HG02571 (cell line): ENCODE measurements around the gene VARS2.

Experiments used
- ATAC-seq: cut with Tn5 transposase; IDR thresholded peaks from one replicate; pipeline ENCODE4 v1.9.1; 2021; ENCODE audit warnings: mild to moderate bottlenecking, moderate library complexity; ENCODE audit not compliant: unreplicated experiment

VARS2 gene

GRCh38 chr6:30884521-30885480 lies 29.2 kb upstream of the VARS2 start:
- no peak for ATAC-seq

GRCh38 chr6:30885481-30885998 lies 28.5 kb upstream of the VARS2 start:
- ATAC-seq = no peak

DNA sequence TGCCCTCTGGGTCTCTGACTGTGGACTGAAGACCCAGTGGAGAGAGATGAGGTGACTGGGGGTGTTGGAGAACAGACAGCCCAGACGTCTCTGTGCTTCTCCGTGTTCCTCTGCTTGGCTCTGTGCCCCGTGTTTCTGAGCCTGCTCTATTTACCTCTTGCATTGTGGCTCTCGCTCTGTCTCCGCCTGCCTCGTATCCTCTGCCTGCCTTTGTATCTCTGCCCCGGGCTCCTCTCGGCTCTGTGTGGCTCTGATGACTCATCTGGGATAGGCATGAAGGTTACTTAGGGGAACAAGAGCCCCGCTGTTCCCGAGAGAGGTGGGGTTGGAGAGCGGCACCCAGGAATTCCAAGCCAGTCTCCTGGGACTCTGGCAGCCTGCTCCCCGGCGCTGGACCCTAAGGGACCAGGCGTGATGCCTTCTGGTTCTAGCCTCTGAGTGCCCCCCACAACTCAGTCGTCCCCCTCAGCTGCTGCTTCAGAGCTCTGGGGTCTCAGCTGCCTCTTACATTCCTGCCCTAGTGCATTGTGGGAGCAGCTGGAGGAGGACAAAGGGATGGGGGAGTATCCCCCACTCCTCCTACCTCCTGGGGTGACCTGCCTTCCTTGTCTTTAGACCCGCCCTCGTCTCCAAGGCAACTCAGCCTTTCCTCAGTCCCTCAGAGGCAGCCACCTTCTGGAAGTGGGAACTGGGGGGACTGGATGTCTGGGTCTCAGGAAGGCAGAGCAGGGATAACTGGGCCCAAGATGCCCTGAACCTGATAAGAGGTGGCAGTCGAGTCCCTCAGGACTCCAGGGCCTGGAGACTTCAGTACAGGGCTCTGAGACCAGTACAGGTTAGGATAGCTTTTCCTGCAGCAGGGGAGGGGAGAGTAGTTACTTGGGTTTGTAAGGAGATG lies 27.8 kb upstream of the VARS2 start:
- no peak for ATAC-seq

GRCh38 chr6:30886897-30887255 lies 27.2 kb upstream of the VARS2 start:
- no peak for ATAC-seq

DNA sequence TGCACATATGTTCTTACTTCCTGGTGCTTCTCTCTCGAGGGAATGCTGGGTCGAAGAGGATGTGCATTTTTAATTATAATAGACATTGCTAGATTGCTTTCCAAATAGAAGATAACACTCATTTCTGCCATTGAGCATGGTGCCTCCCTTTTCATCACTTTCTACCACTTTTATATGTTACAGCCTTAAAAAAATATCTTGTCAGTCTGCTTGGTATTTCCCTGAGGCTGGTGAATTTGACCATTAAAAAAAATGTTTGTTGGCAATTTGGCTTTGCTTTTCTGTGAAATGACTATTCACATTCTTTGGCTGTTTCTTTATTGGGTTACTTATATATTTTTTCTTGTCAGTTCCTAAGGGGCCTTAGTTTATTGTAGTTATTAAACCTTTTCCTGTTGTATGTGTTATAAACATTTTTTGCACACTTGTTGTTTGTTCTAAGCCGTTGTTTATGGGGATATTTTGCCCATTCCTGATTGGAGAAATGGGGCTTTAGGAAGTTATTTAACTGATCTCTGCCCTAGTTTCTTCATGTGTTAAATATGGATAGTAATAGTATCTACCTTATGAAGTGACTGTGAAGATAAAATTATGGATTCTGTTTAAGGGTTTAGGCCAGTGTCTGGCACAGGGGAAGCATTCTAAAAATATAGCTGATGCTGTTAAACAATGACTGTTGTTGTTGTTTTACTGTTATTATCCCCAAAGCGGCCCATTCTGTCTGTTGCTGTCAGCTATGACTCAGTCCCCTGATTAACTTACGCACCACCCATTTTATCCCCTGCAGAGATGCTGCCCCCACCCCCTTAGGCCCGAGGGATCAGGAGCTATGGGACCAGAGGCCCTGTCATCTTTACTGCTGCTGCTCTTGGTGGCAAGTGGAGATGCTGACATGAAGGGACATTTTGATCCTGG lies 25.9 kb upstream of the VARS2 start:
- no peak for ATAC-seq

- ATAC-seq = no peak
Measured at GRCh38 chr6:30888816-30889495, 25.1 kb upstream of the VARS2 start.

DNA sequence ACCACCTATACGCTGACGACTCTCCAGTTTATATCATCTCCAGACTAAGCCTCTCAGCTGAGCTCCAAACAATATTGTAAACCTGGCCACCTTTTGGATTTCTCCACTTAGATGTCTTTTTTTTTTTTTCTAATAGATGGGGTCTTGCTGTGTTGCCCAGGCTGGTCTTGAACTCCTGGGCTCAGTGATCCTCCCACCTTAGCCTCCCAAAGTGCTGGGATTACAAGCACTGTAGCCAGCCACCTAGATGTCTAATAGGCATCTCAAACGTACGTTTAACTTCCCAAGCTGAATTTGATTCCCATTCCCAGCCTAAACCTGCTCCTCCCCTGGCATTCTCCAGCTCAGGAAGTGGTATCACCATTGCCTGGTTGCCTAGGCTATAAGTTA lies 24.5 kb upstream of the VARS2 start:
- no peak for ATAC-seq

GRCh38 chr6:30889921-30890645 lies 24.0 kb upstream of the VARS2 start:
- ATAC-seq = no peak

- ATAC-seq = no peak
Measured at GRCh38 chr6:30890646-30891449, 23.2 kb upstream of the VARS2 start.

DNA sequence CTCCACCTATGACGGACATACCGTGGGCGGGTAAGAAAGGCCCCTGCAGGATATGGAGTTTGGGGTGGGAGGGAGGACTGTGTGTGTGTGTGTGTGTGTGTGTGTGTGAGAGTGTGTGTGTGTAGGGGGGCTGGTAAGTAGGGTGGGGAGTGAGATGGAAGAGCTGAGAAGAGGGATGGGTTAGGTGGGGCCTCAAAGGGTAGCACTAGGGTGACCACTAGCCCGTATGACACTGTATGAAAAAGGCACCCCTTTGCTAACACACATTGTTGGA lies 22.7 kb upstream of the VARS2 start:
- no peak for ATAC-seq

DNA sequence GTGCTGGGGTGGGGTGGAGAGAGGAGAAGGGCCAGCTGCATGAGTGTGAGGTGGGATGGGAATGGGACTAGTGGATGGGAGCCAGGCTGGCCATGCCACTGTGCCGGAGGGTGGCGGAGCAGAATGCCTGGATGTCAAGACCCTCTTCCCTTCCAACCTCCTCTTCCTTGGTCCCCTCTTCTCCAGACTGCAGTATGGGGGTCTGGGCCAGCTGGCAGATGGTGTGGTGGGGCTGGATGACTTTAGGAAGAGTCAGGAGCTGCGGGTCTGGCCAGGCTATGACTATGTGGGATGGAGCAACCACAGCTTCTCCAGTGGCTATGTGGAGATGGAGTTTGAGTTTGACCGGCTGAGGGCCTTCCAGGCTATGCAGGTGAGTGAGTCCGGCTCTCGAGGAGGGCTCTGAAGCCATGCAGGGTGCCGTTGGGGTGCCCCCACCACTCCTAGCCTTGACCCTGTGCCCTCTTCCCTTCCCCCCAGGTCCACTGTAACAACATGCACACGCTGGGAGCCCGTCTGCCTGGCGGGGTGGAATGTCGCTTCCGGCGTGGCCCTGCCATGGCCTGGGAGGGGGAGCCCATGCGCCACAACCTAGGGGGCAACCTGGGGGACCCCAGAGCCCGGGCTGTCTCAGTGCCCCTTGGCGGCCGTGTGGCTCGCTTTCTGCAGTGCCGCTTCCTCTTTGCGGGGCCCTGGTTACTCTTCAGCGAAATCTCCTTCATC lies 22.1 kb upstream of the VARS2 start:
- no peak for ATAC-seq

- ATAC-seq = no peak
Measured at GRCh38 chr6:30893001-30893591, 20.9 kb upstream of the VARS2 start.

- ATAC-seq = no peak
Measured at GRCh38 chr6:30893666-30894065, 20.4 kb upstream of the VARS2 start.

DNA sequence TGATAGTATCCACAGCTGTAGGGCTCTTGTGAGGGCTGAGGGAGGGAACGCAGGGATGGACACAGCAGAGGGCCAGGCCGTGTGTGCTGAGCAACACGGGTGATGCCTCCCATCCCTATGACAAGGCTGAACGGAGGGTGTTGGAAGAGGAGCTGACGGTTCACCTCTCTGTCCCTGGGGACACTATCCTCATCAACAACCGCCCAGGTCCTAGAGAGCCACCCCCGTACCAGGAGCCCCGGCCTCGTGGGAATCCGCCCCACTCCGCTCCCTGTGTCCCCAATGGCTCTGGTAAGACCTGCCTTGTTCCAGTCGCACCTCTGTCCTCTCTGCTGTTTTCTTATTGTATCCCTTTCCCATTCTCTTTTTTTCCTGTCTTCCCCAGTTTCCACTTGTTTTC lies 19.7 kb upstream of the VARS2 start:
- ATAC-seq = no peak

DNA sequence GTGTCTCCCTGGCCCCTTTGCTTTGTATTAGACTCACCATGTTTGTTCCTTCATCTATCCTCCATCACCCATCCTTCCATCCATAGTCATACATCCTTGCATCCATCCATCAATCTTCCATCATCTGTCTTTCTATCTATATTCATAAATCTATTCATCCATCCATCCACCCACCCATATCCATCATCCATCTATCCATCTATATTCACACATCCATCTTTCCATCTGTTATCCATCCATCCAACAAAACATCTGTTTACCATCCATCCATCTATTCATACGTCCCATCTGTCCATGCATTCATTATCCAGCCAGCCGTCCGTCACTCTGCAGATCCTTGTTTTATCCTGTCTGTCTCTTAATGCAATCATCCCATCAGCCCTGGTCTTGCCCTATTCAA lies 19.1 kb upstream of the VARS2 start:
- no peak for ATAC-seq

DNA sequence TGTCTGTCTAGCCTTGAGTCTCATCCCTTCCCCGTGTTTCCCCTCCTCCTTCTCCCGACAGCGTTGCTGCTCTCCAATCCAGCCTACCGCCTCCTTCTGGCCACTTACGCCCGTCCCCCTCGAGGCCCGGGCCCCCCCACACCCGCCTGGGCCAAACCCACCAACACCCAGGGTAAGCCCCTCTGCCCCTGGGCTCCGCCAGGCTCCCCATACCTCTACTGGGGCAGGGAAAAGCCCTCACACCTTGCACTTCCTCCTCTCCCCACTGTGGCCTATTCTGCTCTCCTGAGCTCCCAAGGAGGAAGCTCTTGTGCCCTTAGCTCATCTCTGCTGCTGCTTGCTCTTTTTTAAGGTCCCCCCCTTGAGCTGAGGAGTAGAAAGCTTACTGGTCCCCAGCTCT lies 18.7 kb upstream of the VARS2 start:
- no peak for ATAC-seq

GRCh38 chr6:30896541-30896940 lies 17.5 kb upstream of the VARS2 start:
- ATAC-seq = no peak

- ATAC-seq = no peak
Measured at GRCh38 chr6:30897882-30898281, 16.2 kb upstream of the VARS2 start.
